ENCODE results near the gene ARHGAP22. TPM values are rescaled to one million over a fixed set of nuclear protein-coding genes. Genes with fewer than 3 reads are reported as not detected.
A peak's percentile ranks its signal among the peaks of the same experiment; 100 is the strongest.

Gene ARHGAP22
- total and polyA plus RNA-seq, 2 experiments from 2014 or later: 4.8 to 10.7 TPM

GRCh38 chr10:48614481-48615390 is 9.9 kb upstream of the ARHGAP22 start:
- peak; percentile 47 for ATAC-seq

DNA sequence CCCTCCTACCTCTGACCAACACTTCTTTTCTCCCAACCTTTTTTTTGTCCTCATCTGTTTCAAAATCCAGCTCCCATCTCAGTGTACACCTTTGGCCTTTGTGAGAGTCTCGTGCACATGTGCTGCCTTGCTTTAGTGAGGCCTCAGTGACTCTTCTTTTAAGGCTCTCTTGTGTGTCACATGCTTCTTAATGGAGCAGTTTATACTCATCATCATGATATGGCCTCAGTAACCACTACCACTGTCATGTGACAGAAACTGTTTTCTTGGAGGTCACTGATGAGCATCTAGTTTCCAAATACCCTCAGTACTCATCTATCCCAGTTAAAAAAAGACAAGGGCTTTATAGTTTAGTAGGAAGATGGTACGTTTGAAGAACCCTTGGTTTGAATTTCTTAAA is 8.1 kb upstream of the ARHGAP22 start:
- no peak overlapping the region for H3K4me2 ChIP-seq
- no peak overlapping the region for H3K27ac Mint-ChIP-seq
- H3K4me1 Mint-ChIP-seq: peaks cover 4% of the 10 kb centered on the region; the same call in 2 of the 3 replicates
- H3K4me3 ChIP-seq: no peak overlapping the region
- peaks cover 9% of the 10 kb centered on the region for H3K27me3 Mint-ChIP-seq (ENCODE audit: insufficient read depth, low read depth, poor library complexity)
- H3K36me3 ChIP-seq (ENCODE audit: insufficient read depth): no peaks in the 10 kb centered on the region
- ATAC-seq (no peak), DNase-seq (ENCODE audit: low spot score) (no peak)
- H3F3A ChIP-seq (replicated peaks; ENCODE audit: low read depth): no peaks in the 10 kb centered on the region
- no peaks in the 10 kb centered on the region for H4K20me1 ChIP-seq (replicated peaks; ENCODE audit: insufficient read depth)
- H3K4me1 ChIP-seq (ENCODE audit: insufficient read depth): 0 out of 2 replicates have a peak, but pooled peaks cover under 1% of the 10 kb centered on the region
- H3K27me3 ChIP-seq (ENCODE audit: insufficient read depth): no peaks in the 10 kb centered on the region
- peaks cover 6% of the 10 kb centered on the region; the same call in 1 of the 2 replicates for H3K9me2 ChIP-seq (ENCODE audit: insufficient read depth)
- no peaks in the 10 kb centered on the region; the same call in 2 of the 3 replicates for H3K9me3 Mint-ChIP-seq
- H3K4me3 Mint-ChIP-seq: no peak overlapping the region
- no peak overlapping the region for H2AFZ ChIP-seq
- H3K36me3 Mint-ChIP-seq (ENCODE audit: low read depth): no peaks in the 10 kb centered on the region
- H3K27ac ChIP-seq (ENCODE audit: low read depth): no peak overlapping the region
- H3K79me2 ChIP-seq (replicated peaks; ENCODE audit: insufficient read depth): no peaks in the 10 kb centered on the region
- TF ChIP-seq EZH2 (IDR thresholded peaks at IDR 0.05; ENCODE audit: low read depth, unreplicated experiment): no peak
- TF ChIP-seq ZNF331 (CRISPR knock-in tag; IDR thresholded peaks at IDR 0.05; ENCODE audit: low read depth): no peak
- TF ChIP-seq, protein P1, sequence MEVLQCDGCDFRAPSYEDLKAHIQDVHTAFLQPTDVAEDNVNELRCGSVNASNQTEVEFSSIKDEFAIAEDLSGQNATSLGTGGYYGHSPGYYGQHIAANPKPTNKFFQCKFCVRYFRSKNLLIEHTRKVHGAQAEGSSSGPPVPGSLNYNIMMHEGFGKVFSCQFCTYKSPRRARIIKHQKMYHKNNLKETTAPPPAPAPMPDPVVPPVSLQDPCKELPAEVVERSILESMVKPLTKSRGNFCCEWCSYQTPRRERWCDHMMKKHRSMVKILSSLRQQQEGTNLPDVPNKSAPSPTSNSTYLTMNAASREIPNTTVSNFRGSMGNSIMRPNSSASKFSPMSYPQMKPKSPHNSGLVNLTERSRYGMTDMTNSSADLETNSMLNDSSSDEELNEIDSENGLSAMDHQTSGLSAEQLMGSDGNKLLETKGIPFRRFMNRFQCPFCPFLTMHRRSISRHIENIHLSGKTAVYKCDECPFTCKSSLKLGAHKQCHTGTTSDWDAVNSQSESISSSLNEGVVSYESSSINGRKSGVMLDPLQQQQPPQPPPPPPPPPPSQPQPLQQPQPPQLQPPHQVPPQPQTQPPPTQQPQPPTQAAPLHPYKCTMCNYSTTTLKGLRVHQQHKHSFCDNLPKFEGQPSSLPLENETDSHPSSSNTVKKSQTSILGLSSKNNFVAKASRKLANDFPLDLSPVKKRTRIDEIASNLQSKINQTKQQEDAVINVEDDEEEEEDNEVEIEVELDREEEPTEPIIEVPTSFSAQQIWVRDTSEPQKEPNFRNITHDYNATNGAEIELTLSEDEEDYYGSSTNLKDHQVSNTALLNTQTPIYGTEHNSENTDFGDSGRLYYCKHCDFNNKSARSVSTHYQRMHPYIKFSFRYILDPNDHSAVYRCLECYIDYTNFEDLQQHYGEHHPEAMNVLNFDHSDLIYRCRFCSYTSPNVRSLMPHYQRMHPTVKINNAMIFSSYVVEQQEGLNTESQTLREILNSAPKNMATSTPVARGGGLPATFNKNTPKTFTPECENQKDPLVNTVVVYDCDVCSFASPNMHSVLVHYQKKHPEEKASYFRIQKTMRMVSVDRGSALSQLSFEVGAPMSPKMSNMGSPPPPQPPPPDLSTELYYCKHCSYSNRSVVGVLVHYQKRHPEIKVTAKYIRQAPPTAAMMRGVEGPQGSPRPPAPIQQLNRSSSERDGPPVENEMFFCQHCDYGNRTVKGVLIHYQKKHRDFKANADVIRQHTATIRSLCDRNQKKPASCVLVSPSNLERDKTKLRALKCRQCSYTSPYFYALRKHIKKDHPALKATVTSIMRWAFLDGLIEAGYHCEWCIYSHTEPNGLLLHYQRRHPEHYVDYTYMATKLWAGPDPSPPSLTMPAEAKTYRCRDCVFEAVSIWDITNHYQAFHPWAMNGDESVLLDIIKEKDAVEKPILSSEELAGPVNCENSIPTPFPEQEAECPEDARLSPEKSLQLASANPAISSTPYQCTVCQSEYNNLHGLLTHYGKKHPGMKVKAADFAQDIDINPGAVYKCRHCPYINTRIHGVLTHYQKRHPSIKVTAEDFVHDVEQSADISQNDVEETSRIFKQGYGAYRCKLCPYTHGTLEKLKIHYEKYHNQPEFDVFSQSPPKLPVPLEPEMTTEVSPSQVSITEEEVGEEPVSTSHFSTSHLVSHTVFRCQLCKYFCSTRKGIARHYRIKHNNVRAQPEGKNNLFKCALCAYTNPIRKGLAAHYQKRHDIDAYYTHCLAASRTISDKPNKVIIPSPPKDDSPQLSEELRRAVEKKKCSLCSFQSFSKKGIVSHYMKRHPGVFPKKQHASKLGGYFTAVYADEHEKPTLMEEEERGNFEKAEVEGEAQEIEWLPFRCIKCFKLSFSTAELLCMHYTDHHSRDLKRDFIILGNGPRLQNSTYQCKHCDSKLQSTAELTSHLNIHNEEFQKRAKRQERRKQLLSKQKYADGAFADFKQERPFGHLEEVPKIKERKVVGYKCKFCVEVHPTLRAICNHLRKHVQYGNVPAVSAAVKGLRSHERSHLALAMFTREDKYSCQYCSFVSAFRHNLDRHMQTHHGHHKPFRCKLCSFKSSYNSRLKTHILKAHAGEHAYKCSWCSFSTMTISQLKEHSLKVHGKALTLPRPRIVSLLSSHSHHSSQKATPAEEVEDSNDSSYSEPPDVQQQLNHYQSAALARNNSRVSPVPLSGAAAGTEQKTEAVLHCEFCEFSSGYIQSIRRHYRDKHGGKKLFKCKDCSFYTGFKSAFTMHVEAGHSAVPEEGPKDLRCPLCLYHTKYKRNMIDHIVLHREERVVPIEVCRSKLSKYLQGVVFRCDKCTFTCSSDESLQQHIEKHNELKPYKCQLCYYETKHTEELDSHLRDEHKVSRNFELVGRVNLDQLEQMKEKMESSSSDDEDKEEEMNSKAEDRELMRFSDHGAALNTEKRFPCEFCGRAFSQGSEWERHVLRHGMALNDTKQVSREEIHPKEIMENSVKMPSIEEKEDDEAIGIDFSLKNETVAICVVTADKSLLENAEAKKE (CRISPR knock-in tag; IDR thresholded peaks at IDR 0.05): no peak
- TF ChIP-seq ZNF114 (CRISPR knock-in tag; IDR thresholded peaks at IDR 0.05): no peak
- no peak for TF ChIP-seq POLR2AphosphoS5 (IDR thresholded peaks at IDR 0.05; ENCODE audit: low read depth)

More at GRCh38 chr10:48614481-48615390, 9.9 kb upstream of the ARHGAP22 start:
- Histone ChIP-seq H3K4me1 (ENCODE audit: insufficient read depth) (no peaks in the 10 kb centered on the region), H4K20me1 (replicated peaks; ENCODE audit: insufficient read depth) (no peaks in the 10 kb centered on the region), H3K36me3 (ENCODE audit: insufficient read depth) (no peaks in the 10 kb centered on the region), H3K79me2 (replicated peaks; ENCODE audit: insufficient read depth) (no peaks in the 10 kb centered on the region), H3K27me3 (ENCODE audit: insufficient read depth) (no peaks in the 10 kb centered on the region), H3K9me2 (ENCODE audit: insufficient read depth) (peaks cover 6% of the 10 kb centered on the region; the same call in 1 of the 2 replicates), H3K4me2 (no peak overlapping the region), H3K4me3 (no peak overlapping the region), H3F3A (replicated peaks; ENCODE audit: low read depth) (no peaks in the 10 kb centered on the region), H3K27ac (ENCODE audit: low read depth) (no peak overlapping the region), H2AFZ (no peak overlapping the region)
- no peak overlapping the region for H3K27ac Mint-ChIP-seq
- H3K4me3 Mint-ChIP-seq: no peak overlapping the region
- H3K4me1 Mint-ChIP-seq: peaks cover 2% of the 10 kb centered on the region; the same call in 1 of the 3 replicates
- no peaks in the 10 kb centered on the region; the same call in 2 of the 3 replicates for H3K9me3 Mint-ChIP-seq
- peaks cover 9% of the 10 kb centered on the region for H3K27me3 Mint-ChIP-seq (ENCODE audit: insufficient read depth, low read depth, poor library complexity)
- TF ChIP-seq CTCF (conservative IDR thresholded peaks at IDR 0.05; ENCODE audit: low read depth in 2 of 2): peak in 1 of 2 experiments; percentile 59; a peak in 3 of 4 replicates
- TF ChIP-seq, protein P2, sequence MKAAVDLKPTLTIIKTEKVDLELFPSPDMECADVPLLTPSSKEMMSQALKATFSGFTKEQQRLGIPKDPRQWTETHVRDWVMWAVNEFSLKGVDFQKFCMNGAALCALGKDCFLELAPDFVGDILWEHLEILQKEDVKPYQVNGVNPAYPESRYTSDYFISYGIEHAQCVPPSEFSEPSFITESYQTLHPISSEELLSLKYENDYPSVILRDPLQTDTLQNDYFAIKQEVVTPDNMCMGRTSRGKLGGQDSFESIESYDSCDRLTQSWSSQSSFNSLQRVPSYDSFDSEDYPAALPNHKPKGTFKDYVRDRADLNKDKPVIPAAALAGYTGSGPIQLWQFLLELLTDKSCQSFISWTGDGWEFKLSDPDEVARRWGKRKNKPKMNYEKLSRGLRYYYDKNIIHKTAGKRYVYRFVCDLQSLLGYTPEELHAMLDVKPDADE (IDR thresholded peaks at IDR 0.05): no peak
- DNase-seq (ENCODE audit: low spot score): peak; percentile 57
- no peaks in the 10 kb centered on the region for H3K36me3 Mint-ChIP-seq (ENCODE audit: low read depth)

Data from GM23338 (cell line).